IPS-20b (cell line): ENCODE results near the gene PFDN5.
A peak's percentile ranks its signal among the peaks of the same experiment; 100 is the strongest.
"Not testable (repeated sequence)": the region's sequence is repeated elsewhere in the genome, so short reads cannot be mapped to it uniquely, and the experiment has no call there.

Source experiments
- H3K27ac ChIP-seq: one replicate; pipeline ENCODE4 v1.5.1; 2013; ENCODE audit warnings: low read length
- H3K27me3 ChIP-seq: 2 replicates; pipeline ENCODE4 v1.6.1; 2013; ENCODE audit warnings: mild to moderate bottlenecking, low read length, inconsistent platforms; ENCODE audit not compliant: insufficient read depth
- H3K36me3 ChIP-seq: 2 replicates; pipeline ENCODE4 v1.6.1; 2013; ENCODE audit warnings: low read depth, mild to moderate bottlenecking, inconsistent platforms, low read length, moderate library complexity; ENCODE audit not compliant: insufficient read depth
- H3K4me1 ChIP-seq: 2 replicates; pipeline ENCODE4 v1.6.1; 2013; ENCODE audit warnings: mild to moderate bottlenecking, control low read depth, inconsistent platforms, low read length, moderate library complexity; ENCODE audit not compliant: insufficient read depth
- H3K4me3 ChIP-seq: 2 replicates; pipeline ENCODE4 v1.5.1; 2013; ENCODE audit warnings: mild to moderate bottlenecking, low read length, inconsistent platforms
- H3K9ac ChIP-seq: 2 replicates; pipeline ENCODE4 v1.6.1; 2013; ENCODE audit warnings: low read depth, mild to moderate bottlenecking, inconsistent platforms, low read length, moderate library complexity
- H3K9me3 ChIP-seq: 2 replicates; pipeline ENCODE4 v1.6.1; 2013; ENCODE audit warnings: mild to moderate bottlenecking, low read depth, low read length, inconsistent platforms; ENCODE audit not compliant: insufficient read depth

Gene PFDN5

GRCh38 chr12:53320352-53321195 is 25.2 kb downstream of the PFDN5 start:
- Histone ChIP-seq H3K9ac (peak overlapping the region; percentile 95), H3K27me3 (peaks cover 30% of the 10 kb centered on the region), H3K4me3 (peak overlapping the region; percentile 94), H3K27ac (no peak overlapping the region), H3K9me3 (no peaks in the 10 kb centered on the region), H3K36me3 (peaks cover 27% of the 10 kb centered on the region), H3K4me1 (peaks cover 9% of the 10 kb centered on the region)

- no peak overlapping the region for H3K27ac ChIP-seq
- H3K9ac ChIP-seq = peak overlapping the region; percentile 1; the same call in 1 of the 2 replicates
- peaks cover 9% of the 10 kb centered on the region for H3K4me1 ChIP-seq
- peaks cover 67% of the 10 kb centered on the region for H3K27me3 ChIP-seq
- peaks cover 6% of the 10 kb centered on the region for H3K36me3 ChIP-seq
- H3K9me3 ChIP-seq = no peaks in the 10 kb centered on the region
- peak overlapping the region; percentile 61 for H3K4me3 ChIP-seq
Measured at GRCh38 chr12:53324113-53324778, 28.9 kb downstream of the PFDN5 start.

GRCh38 chr12:53324779-53325510 is 29.6 kb downstream of the PFDN5 start:
- Histone ChIP-seq H3K27me3 (peaks cover 70% of the 10 kb centered on the region), H3K27ac (no peak overlapping the region), H3K9me3 (no peaks in the 10 kb centered on the region), H3K9ac (peak overlapping the region; percentile 59; the same call in 1 of the 2 replicates), H3K36me3 (peaks cover 3% of the 10 kb centered on the region; the same call in 1 of the 2 replicates), H3K4me1 (peaks cover 9% of the 10 kb centered on the region), H3K4me3 (peak overlapping the region; percentile 61)

GRCh38 chr12:53325511-53326061 is 30.2 kb downstream of the PFDN5 start:
- H3K9me3 ChIP-seq = no peaks in the 10 kb centered on the region
- H3K4me3 ChIP-seq = peak overlapping the region; percentile 61
- H3K27ac ChIP-seq = no peak overlapping the region
- peak overlapping the region; percentile 59; the same call in 1 of the 2 replicates for H3K9ac ChIP-seq
- peaks cover 70% of the 10 kb centered on the region for H3K27me3 ChIP-seq
- H3K36me3 ChIP-seq = no peaks in the 10 kb centered on the region
- H3K4me1 ChIP-seq = peaks cover 9% of the 10 kb centered on the region

GRCh38 chr12:53326460-53327185 is 31.3 kb downstream of the PFDN5 start:
- Histone ChIP-seq H3K27me3 (peaks cover 72% of the 10 kb centered on the region), H3K4me3 (0 out of 2 replicates have a peak overlapping the region, but pooled peaks have one; percentile 61), H3K27ac (no peak overlapping the region), H3K4me1 (peaks cover 6% of the 10 kb centered on the region; the same call in 1 of the 2 replicates), H3K9me3 (no peaks in the 10 kb centered on the region), H3K36me3 (no peaks in the 10 kb centered on the region), H3K9ac (no peak overlapping the region)

- Histone ChIP-seq H3K9me3 (no peaks in the 10 kb centered on the region), H3K36me3 (no peaks in the 10 kb centered on the region), H3K4me1 (peaks cover 6% of the 10 kb centered on the region; the same call in 1 of the 2 replicates), H3K4me3 (no peak overlapping the region), H3K27ac (no peak overlapping the region), H3K9ac (no peak overlapping the region), H3K27me3 (peaks cover 72% of the 10 kb centered on the region)
Measured at GRCh38 chr12:53327435-53328042, 32.2 kb downstream of the PFDN5 start.

GRCh38 chr12:53328043-53328435 is 32.7 kb downstream of the PFDN5 start:
- no peak overlapping the region for H3K9ac ChIP-seq
- H3K27ac ChIP-seq = no peak overlapping the region
- H3K27me3 ChIP-seq = peaks cover 66% of the 10 kb centered on the region
- H3K36me3 ChIP-seq = no peaks in the 10 kb centered on the region
- no peaks in the 10 kb centered on the region for H3K9me3 ChIP-seq
- H3K4me3 ChIP-seq = no peak overlapping the region
- H3K4me1 ChIP-seq = peaks cover 6% of the 10 kb centered on the region; the same call in 1 of the 2 replicates

- no peak overlapping the region for H3K9ac ChIP-seq
- H3K27ac ChIP-seq = no peak overlapping the region
- no peak overlapping the region for H3K4me3 ChIP-seq
- no peaks in the 10 kb centered on the region; the same call in 1 of the 2 replicates for H3K4me1 ChIP-seq
- H3K27me3 ChIP-seq = peaks cover 43% of the 10 kb centered on the region
- no peaks in the 10 kb centered on the region for H3K36me3 ChIP-seq
- no peaks in the 10 kb centered on the region for H3K9me3 ChIP-seq
Measured at GRCh38 chr12:53330671-53331070, 35.3 kb downstream of the PFDN5 start.

- not testable (repeated sequence) for H3K4me3 ChIP-seq, H3K27ac ChIP-seq, H3K9me3 ChIP-seq, H3K36me3 ChIP-seq, H3K9ac ChIP-seq, H3K4me1 ChIP-seq
- peaks cover 35% of the 10 kb centered on the region for H3K27me3 ChIP-seq
Measured at GRCh38 chr12:53332339-53332738, 37.0 kb downstream of the PFDN5 start.

GRCh38 chr12:53332744-53333143 is 37.4 kb downstream of the PFDN5 start:
- no peaks in the 10 kb centered on the region for H3K36me3 ChIP-seq
- H3K4me3 ChIP-seq = no peak overlapping the region
- H3K27me3 ChIP-seq = peaks cover 31% of the 10 kb centered on the region
- H3K9me3 ChIP-seq = no peaks in the 10 kb centered on the region
- H3K4me1 ChIP-seq = peaks cover 3% of the 10 kb centered on the region; the same call in 1 of the 2 replicates
- no peak overlapping the region for H3K9ac ChIP-seq
- no peak overlapping the region for H3K27ac ChIP-seq
